Stimulated activated CD4-positive, alpha-beta T cell treated with anti-CD3 and anti-CD28 coated beads, TNF-alpha, amount 100 ng/mL, for 1 hour (primary cell): Measurements from ENCODE around the gene SMIM7.

Experiments
- DNase-seq, 3 donors: peaks; one replicate each; pipeline ENCODE4 v3.0.0-alpha.2; 2020; ENCODE audit warnings: low read depth in 3 of 3, low spot score in 1 of 3

Gene SMIM7

GRCh38 chr19:16596399-16596798 is 63.5 kb downstream of the SMIM7 start:
- DNase-seq = no peak
